Suprapubic skin (tissue), 4 donors: ENCODE results near the gene ASTN2. TPM values are rescaled to one million over a fixed set of nuclear protein-coding genes. Genes with fewer than 3 reads are reported as not detected.
A peak's percentile ranks its signal among the peaks of the same experiment; 100 is the strongest.

Experiments
- DNase-seq, 2 donors: peaks; one replicate each; pipeline ENCODE4 v3.0.0-alpha.2; 2019; ENCODE audit warnings: low spot score in 2 of 2
- H3K27ac ChIP-seq: fragments of 200-600 bp; sonication (generic); one replicate; pipeline ENCODE4 v1.5.1; 2019
- H3K27me3 ChIP-seq: fragments of 200-600 bp; sonication (generic); one replicate; pipeline ENCODE4 v1.5.1; 2019
- H3K36me3 ChIP-seq: fragments of 200-600 bp; sonication (generic); one replicate; pipeline ENCODE4 v1.5.1; 2019
- H3K4me1 ChIP-seq: fragments of 200-600 bp; sonication (generic); one replicate; pipeline ENCODE4 v1.5.1; 2019
- H3K4me3 ChIP-seq: fragments of 200-600 bp; sonication (generic); one replicate; pipeline ENCODE4 v1.5.1; 2019; ENCODE audit warnings: mild to moderate bottlenecking
- H3K9me3 ChIP-seq: fragments of 200-600 bp; sonication (generic); one replicate; pipeline ENCODE4 v1.5.1; 2019
- EP300 ChIP-seq: sonication (generic); formaldehyde crosslinking; IDR thresholded peaks from one replicate; pipeline ENCODE4 v1.6.1; 2017; ENCODE audit warnings: antibody characterized with exemption
- POLR2A ChIP-seq, 2 donors: fragments of 450-650 bp; IDR thresholded peaks; one replicate each; pipeline ENCODE4 v1.6.1; 2017; ENCODE audit warnings: antibody characterized with exemption in 2 of 2, mild to moderate bottlenecking in 2 of 2, moderate library complexity in 2 of 2
- POLR2AphosphoS5 ChIP-seq, 3 donors: sonication (generic); formaldehyde crosslinking; IDR thresholded peaks; one replicate each; pipeline ENCODE4 v1.6.1; 2017; ENCODE audit warnings: antibody characterized with exemption in 3 of 3
- WGBS: methylation state at CpG from one replicate; pipeline ENCODE4 v1.1.5; 2018; 5-methylcytosine and 5-hydroxymethylcytosine counted together
- total RNA-seq, 4 donors: library from RNA; depleted of rRNA; stranded (reverse); fragments of >200 nt; gene quantifications; one replicate each; pipeline ENCODE4 v1.1.0, GENCODE V29; 2016
- TF ChIP-seq, protein P1 (sequence below), 2 donors: fragments of 200-600 bp in 1 of 2; fragments of 450-650 bp in 1 of 2; sonication (generic) in 1 of 2; IDR thresholded peaks; one replicate each; pipeline ENCODE4 v1.5.1; 2016 to 2019; ENCODE audit warnings: antibody characterized with exemption in 2 of 2, mild to moderate bottlenecking in 1 of 2, moderate library complexity in 1 of 2

The ASTN2 gene
- total RNA-seq, 4 donors from 2014 or later = 2.0 to 6.9 (median 3.8) TPM

DNA sequence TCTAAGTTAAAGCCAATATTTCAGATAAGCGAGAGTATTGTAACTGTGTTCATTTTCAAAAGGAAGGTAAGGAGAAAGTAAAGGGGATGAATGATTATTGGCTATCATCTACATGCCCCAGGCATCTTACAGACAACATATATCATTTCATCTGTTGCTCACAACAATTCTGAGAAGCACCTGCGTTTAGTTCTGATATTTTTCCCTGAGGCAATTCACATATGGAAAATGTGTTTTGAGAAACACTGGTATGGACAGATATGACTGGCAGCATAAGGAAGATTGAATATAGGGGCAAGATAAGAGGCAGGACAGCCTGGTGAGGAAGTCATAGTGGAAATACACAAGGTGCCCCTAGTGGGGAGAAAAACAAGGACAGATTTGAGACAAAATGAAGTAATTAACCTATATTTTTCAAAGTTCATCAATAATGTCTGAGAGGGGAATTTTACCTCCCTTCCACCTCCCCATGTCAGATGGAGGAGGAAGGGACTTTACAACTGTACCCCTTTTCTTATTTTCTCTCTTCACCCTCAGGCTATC, 815.4 kb downstream of the ASTN2 start:
- Histone ChIP-seq H3K9me3 (no peaks in the 10 kb centered on the region), H3K4me1 (no peaks in the 10 kb centered on the region), H3K27me3 (no peaks in the 10 kb centered on the region), H3K4me3 (no peak overlapping the region), H3K36me3 (no peaks in the 10 kb centered on the region), H3K27ac (no peak overlapping the region)
- 52% methylated on average over 2 of the region's 2 CpGs for WGBS
- TF ChIP-seq, protein P1, sequence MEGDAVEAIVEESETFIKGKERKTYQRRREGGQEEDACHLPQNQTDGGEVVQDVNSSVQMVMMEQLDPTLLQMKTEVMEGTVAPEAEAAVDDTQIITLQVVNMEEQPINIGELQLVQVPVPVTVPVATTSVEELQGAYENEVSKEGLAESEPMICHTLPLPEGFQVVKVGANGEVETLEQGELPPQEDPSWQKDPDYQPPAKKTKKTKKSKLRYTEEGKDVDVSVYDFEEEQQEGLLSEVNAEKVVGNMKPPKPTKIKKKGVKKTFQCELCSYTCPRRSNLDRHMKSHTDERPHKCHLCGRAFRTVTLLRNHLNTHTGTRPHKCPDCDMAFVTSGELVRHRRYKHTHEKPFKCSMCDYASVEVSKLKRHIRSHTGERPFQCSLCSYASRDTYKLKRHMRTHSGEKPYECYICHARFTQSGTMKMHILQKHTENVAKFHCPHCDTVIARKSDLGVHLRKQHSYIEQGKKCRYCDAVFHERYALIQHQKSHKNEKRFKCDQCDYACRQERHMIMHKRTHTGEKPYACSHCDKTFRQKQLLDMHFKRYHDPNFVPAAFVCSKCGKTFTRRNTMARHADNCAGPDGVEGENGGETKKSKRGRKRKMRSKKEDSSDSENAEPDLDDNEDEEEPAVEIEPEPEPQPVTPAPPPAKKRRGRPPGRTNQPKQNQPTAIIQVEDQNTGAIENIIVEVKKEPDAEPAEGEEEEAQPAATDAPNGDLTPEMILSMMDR (IDR thresholded peaks at IDR 0.05) = no peak
- TF ChIP-seq EP300 = no peak
- TF ChIP-seq POLR2AphosphoS5 (IDR thresholded peaks at IDR 0.05) = no peak
- TF ChIP-seq POLR2A (IDR thresholded peaks at IDR 0.05) = no peak
- DNase-seq = no peak

DNA sequence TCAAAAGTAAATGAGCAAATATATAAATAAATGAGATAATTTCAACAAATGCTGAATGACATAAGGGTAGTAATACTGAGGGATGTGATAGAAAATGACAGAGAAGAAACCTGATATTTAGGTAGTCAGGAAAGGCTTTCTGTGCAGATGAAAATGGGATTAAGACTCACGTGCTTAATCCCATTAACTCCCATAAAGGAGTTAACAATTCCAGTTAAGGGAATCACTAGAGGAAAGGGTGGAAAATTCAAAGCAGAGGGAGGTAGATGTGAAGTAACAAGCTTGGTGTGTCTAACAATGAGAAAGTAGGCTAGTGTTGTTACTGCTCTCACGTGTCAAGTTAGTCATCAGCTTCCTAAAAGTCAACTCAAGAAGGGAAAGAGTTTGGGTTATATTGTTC, 818.2 kb downstream of the ASTN2 start:
- Histone ChIP-seq H3K4me1 (no peaks in the 10 kb centered on the region), H3K9me3 (no peaks in the 10 kb centered on the region), H3K27ac (no peak overlapping the region), H3K27me3 (no peaks in the 10 kb centered on the region), H3K36me3 (no peaks in the 10 kb centered on the region), H3K4me3 (no peak overlapping the region)
- WGBS = 90% methylated on average over 2 of the region's 2 CpGs
- TF ChIP-seq EP300 (no peak), POLR2AphosphoS5 (IDR thresholded peaks at IDR 0.05) (no peak), POLR2A (IDR thresholded peaks at IDR 0.05) (no peak)
- TF ChIP-seq, protein P1 (IDR thresholded peaks at IDR 0.05) = no peak
- no peak for DNase-seq

DNA sequence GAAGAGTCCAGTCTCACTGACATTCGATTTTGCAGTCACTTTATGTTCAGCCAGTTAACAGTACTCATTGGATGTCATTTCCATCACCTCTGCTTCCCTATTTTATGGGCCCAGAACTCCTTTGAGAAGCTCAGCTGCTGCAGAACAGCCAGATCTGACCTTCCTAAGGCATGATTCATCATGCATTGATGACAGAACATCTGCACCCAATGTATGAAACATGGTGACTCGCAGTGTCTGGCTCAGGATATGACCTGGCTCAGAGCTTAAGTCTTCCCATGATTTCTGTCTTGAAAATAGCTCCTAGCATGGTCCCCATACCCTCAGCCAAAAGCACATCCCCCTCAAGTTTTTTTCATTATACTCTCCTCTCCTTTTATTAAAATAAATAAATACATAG, 820.3 kb downstream of the ASTN2 start:
- WGBS = 39% methylated on average over 2 of the region's 2 CpGs
- Histone ChIP-seq H3K36me3 (no peaks in the 10 kb centered on the region), H3K9me3 (no peaks in the 10 kb centered on the region), H3K27me3 (no peaks in the 10 kb centered on the region), H3K27ac (no peak overlapping the region), H3K4me1 (no peaks in the 10 kb centered on the region), H3K4me3 (no peak overlapping the region)
- DNase-seq = no peak
- TF ChIP-seq POLR2A (IDR thresholded peaks at IDR 0.05) (no peak), POLR2AphosphoS5 (IDR thresholded peaks at IDR 0.05) (no peak), EP300 (no peak)
- TF ChIP-seq, protein P1 (IDR thresholded peaks at IDR 0.05) = no peak

DNA sequence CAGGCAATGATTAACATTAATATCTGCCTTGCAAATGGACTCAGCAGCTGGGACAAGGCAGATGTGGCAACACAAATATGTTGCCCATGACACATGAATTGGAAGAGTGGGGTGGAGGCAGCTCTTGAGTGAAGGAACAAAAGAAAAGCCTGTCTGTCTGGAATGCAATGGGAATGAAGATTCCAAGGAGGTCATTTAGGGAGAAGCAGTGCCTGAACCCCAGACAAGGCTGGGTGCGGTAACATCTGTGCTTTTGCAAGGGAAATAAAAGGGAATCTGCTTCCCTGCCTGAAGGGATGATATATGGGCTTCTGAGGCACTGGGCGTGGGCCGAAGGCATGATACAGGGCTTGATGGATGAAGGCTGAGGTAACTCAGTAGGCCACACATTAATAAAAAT, 821.9 kb downstream of the ASTN2 start:
- no peaks in the 10 kb centered on the region for H3K27me3 ChIP-seq
- no peak overlapping the region for H3K4me3 ChIP-seq
- 49% methylated on average over 3 of the region's 3 CpGs for WGBS
- H3K27ac ChIP-seq = no peak overlapping the region
- TF ChIP-seq POLR2AphosphoS5 (IDR thresholded peaks at IDR 0.05) (peak in 2 of 3 donors; percentile 48 to 60), EP300 (no peak)
- no peaks in the 10 kb centered on the region for H3K36me3 ChIP-seq
- H3K9me3 ChIP-seq = peaks cover 7% of the 10 kb centered on the region
- no peaks in the 10 kb centered on the region for H3K4me1 ChIP-seq
- DNase-seq = no peak

DNA sequence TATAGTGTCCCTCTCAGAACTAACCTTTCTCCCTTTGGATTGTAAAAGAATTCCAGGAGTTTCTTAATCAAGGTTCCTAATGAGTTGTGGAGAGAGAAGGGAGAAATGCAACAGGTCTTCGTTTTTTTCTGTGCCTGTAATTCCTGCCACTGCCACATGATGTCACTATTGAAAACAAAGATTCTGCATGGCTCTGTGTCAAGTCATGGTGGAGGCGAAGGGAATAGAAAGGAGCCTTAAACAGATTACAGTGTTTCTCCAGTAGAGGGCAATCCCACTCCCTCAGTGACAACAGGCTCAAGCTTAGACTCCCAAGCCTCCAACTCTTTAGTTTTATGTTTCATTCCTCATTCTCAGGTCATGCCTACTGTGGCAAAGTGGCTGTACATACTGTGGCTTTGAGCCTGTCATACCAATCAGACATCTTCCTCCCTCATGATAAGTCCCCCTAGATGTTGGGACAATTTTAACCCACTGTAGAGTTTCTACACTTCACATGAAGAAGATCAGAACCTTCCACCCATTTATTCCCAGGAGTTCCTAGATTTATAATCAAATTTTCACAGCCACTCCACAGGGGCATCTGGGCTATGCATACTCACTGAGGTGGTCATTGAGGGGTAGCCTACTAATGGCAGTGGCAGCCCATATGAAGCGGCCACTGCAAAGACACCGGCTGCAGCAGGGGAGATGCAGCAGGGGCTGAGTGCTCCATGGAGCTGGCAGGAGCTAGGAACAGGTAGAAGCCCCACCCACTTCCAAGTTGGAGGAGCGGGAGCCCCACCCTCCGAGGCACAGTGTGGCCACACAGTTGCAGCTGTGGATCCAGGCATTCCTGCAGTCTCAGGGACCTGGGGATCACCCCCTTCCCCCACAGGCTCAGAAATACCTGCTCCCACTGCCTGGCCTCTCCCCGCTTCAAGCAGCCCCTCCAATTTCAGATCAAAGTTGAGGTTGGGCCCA, 825.2 kb downstream of the ASTN2 start:
- Histone ChIP-seq H3K9me3 (peaks cover 7% of the 10 kb centered on the region), H3K27me3 (no peaks in the 10 kb centered on the region), H3K4me1 (no peaks in the 10 kb centered on the region), H3K4me3 (no peak overlapping the region), H3K27ac (no peak overlapping the region), H3K36me3 (no peaks in the 10 kb centered on the region)
- 86% methylated on average over 7 of the region's 7 CpGs for WGBS
- TF ChIP-seq POLR2AphosphoS5 (IDR thresholded peaks at IDR 0.05) (no peak), POLR2A (IDR thresholded peaks at IDR 0.05) (no peak)
- TF ChIP-seq, protein P1 (IDR thresholded peaks at IDR 0.05) = peak in 1 of 2 donors; percentile 15
- no peak for DNase-seq
